HEK293 (cell line): ENCODE data around the gene GFI1.

ENCODE experiments used
- CTCF ChIA-PET: fragments of 350-600 bp; formaldehyde crosslinking; extraction: SDS; loops from one replicate; lab custom pipeline; 2021; ENCODE audit warnings: antibody characterized with exemption; lab: Yijun Ruan, JAX
- POLR2A ChIA-PET: fragments of 300-600 bp; formaldehyde crosslinking; extraction: SDS; loops from one replicate; lab custom pipeline; 2020; ENCODE audit warnings: antibody characterized with exemption, inconsistent platforms; lab: Yijun Ruan, JAX
- H3K27ac ChIP-seq: fragments of 200-500 bp; sonication (Bioruptor generic); 2 replicates; pipeline ENCODE4 v1.5.1; 2014; ENCODE audit warnings: low read depth, low read length, control low read depth, inconsistent platforms; ENCODE audit errors: extremely low read depth
- H3K36me3 ChIP-seq, 2 experiments: fragments of 200-500 bp in 1 of 2; sonication (Bioruptor generic) in 1 of 2; 1 replicate in 1 of 2; 2 replicates in 1 of 2; pipeline ENCODE4 v1.5.1; 2014 to 2017; ENCODE audit warnings: inconsistent platforms in 2 of 2, low read length in 2 of 2; ENCODE audit not compliant: control insufficient read depth in 2 of 2, insufficient read depth in 1 of 2
- H3K4me1 ChIP-seq: fragments of 200-500 bp; sonication (Bioruptor generic); 2 replicates; pipeline ENCODE4 v1.5.1; 2014; ENCODE audit warnings: mild to moderate bottlenecking, low read length, inconsistent platforms; ENCODE audit not compliant: control insufficient read depth, insufficient read depth
- H3K4me3 ChIP-seq: 2 replicates; pipeline ENCODE4 v1.5.1; 2011; ENCODE audit warnings: low read depth, mild to moderate bottlenecking, control low read depth, low read length, moderate library complexity
- H3K9me3 ChIP-seq: fragments of 200-500 bp; sonication (Bioruptor generic); 2 replicates; pipeline ENCODE4 v1.5.1; 2014; ENCODE audit warnings: low read depth, low read length, inconsistent platforms; ENCODE audit not compliant: control insufficient read depth, insufficient read depth
- FEZF1 ChIP-seq: fragments of 450-650 bp; formaldehyde crosslinking; IDR thresholded peaks from 2 replicates; pipeline ENCODE4 v1.5.1; 2016; ENCODE audit warnings: missing biosample characterization, missing genetic modification characterization
- GLIS2 ChIP-seq: fragments of 450-650 bp; formaldehyde crosslinking; IDR thresholded peaks from 2 replicates; pipeline ENCODE4 v1.5.1; 2016; ENCODE audit warnings: missing biosample characterization, missing genetic modification characterization
- SCRT2 ChIP-seq: fragments of 450-650 bp; formaldehyde crosslinking; IDR thresholded peaks from 2 replicates; pipeline ENCODE4 v1.5.1; 2016; ENCODE audit warnings: missing biosample characterization, missing genetic modification characterization
- ZBTB11 ChIP-seq: fragments of 450-650 bp; formaldehyde crosslinking; conservative IDR thresholded peaks from 2 replicates; pipeline ENCODE4 v1.5.1; 2016; ENCODE audit warnings: low read depth, missing biosample characterization, missing genetic modification characterization
- ZEB2 ChIP-seq: fragments of 450-650 bp; formaldehyde crosslinking; IDR thresholded peaks from 2 replicates; pipeline ENCODE4 v1.5.1; 2016; ENCODE audit warnings: missing biosample characterization, missing genetic modification characterization
- ZFP3 ChIP-seq: fragments of 450-650 bp; formaldehyde crosslinking; IDR thresholded peaks from 2 replicates; pipeline ENCODE4 v1.5.1; 2016; ENCODE audit warnings: low read depth, missing biosample characterization, missing genetic modification characterization
- ZFP69B ChIP-seq: fragments of 450-650 bp; formaldehyde crosslinking; IDR thresholded peaks from 2 replicates; pipeline ENCODE4 v1.5.1; 2016; ENCODE audit warnings: missing biosample characterization, missing genetic modification characterization
- ZNF140 ChIP-seq: fragments of 450-650 bp; formaldehyde crosslinking; IDR thresholded peaks from 2 replicates; pipeline ENCODE4 v1.5.1; 2016; ENCODE audit warnings: missing biosample characterization, missing genetic modification characterization
- ZNF16 ChIP-seq: fragments of 450-650 bp; formaldehyde crosslinking; IDR thresholded peaks from 2 replicates; pipeline ENCODE4 v1.5.1; 2016; ENCODE audit warnings: low read depth, missing biosample characterization, missing genetic modification characterization
- ZNF169 ChIP-seq: fragments of 450-650 bp; formaldehyde crosslinking; IDR thresholded peaks from 2 replicates; pipeline ENCODE4 v1.5.1; 2016; ENCODE audit warnings: missing biosample characterization, missing genetic modification characterization
- ZNF18 ChIP-seq: fragments of 450-650 bp; formaldehyde crosslinking; IDR thresholded peaks from 2 replicates; pipeline ENCODE4 v1.5.1; 2016; ENCODE audit warnings: missing biosample characterization, missing genetic modification characterization
- ZNF23 ChIP-seq: fragments of 450-650 bp; formaldehyde crosslinking; IDR thresholded peaks from 2 replicates; pipeline ENCODE4 v1.5.1; 2016; ENCODE audit warnings: missing biosample characterization, missing genetic modification characterization, borderline replicate concordance
- ZNF239 ChIP-seq: fragments of 450-650 bp; formaldehyde crosslinking; IDR thresholded peaks from 2 replicates; pipeline ENCODE4 v1.5.1; 2016; ENCODE audit warnings: missing biosample characterization, missing genetic modification characterization
- ZNF274 ChIP-seq, 2 experiments: fragments of 200-500 bp in 1 of 2; fragments of 450-650 bp in 1 of 2; sonication (Bioruptor generic) in 1 of 2; formaldehyde crosslinking in 1 of 2; IDR thresholded peaks; 2 replicates each; pipeline versions ENCODE4 v1.5.1 to v1.6.1; 2014 to 2016; ENCODE audit warnings: borderline replicate concordance in 1 of 2, inconsistent platforms in 1 of 2, low read length in 1 of 2, missing biosample characterization in 1 of 2, missing genetic modification characterization in 1 of 2
- ZNF302 ChIP-seq: fragments of 450-650 bp; formaldehyde crosslinking; IDR thresholded peaks from 2 replicates; pipeline ENCODE4 v1.5.1; 2016; ENCODE audit warnings: missing biosample characterization, missing genetic modification characterization, low read depth
- ZNF311 ChIP-seq: fragments of 450-650 bp; formaldehyde crosslinking; IDR thresholded peaks from 2 replicates; pipeline ENCODE4 v1.5.1; 2017; ENCODE audit warnings: missing biosample characterization, missing genetic modification characterization, borderline replicate concordance
- ZNF398 ChIP-seq: fragments of 450-650 bp; formaldehyde crosslinking; IDR thresholded peaks from 2 replicates; pipeline ENCODE4 v1.5.1; 2017; ENCODE audit warnings: missing biosample characterization, missing genetic modification characterization
- ZNF433 ChIP-seq: fragments of 450-650 bp; formaldehyde crosslinking; IDR thresholded peaks from 2 replicates; pipeline ENCODE4 v1.5.1; 2016; ENCODE audit warnings: missing biosample characterization, missing genetic modification characterization, low read depth
- ZNF558 ChIP-seq: fragments of 450-650 bp; formaldehyde crosslinking; IDR thresholded peaks from 2 replicates; pipeline ENCODE4 v1.5.1; 2016; ENCODE audit warnings: missing biosample characterization, missing genetic modification characterization
- ZNF623 ChIP-seq: fragments of 450-650 bp; formaldehyde crosslinking; IDR thresholded peaks from 2 replicates; pipeline ENCODE4 v1.5.1; 2016; ENCODE audit warnings: missing biosample characterization, missing genetic modification characterization
- ZNF639 ChIP-seq: fragments of 450-650 bp; formaldehyde crosslinking; IDR thresholded peaks from 2 replicates; pipeline ENCODE4 v1.5.1; 2016; ENCODE audit warnings: missing biosample characterization, missing genetic modification characterization
- ZNF701 ChIP-seq: fragments of 450-650 bp; formaldehyde crosslinking; IDR thresholded peaks from 2 replicates; pipeline ENCODE4 v1.5.1; 2016; ENCODE audit warnings: missing biosample characterization, missing genetic modification characterization

The GFI1 gene

GRCh38 chr1:92475029-92475428 is 11.7 kb downstream of the GFI1 start:
- TF ChIP-seq ZNF16 (tag by site-specific recombination) (no peak), ZBTB11 (tag by site-specific recombination) (no peak), ZNF274 (IDR thresholded peaks at IDR 0.05; ENCODE audit: low read length) (no peak), ZNF274 (tag by site-specific recombination; IDR thresholded peaks at IDR 0.05; ENCODE audit: borderline replicate concordance) (no peak), ZNF140 (no peak)
- Histone ChIP-seq H3K4me3 (no peak overlapping the region), H3K4me1 (no peaks in the 10 kb centered on the region), H3K36me3 (peaks cover 0 to 16% of the 10 kb centered on the region in 2 experiments; a peak in 2 of 3 replicates), H3K9me3 (no peaks in the 10 kb centered on the region), H3K27ac (no peak overlapping the region)
- POLR2A ChIA-PET: interaction anchor here (1.5 kb wide), 1 partner anchor 10 kb away, joined by 5 read pairs; no protein-coding TSS in a partner anchor
- CTCF ChIA-PET: no interaction called here

- CTCF ChIA-PET: interaction anchor here (0.6 kb wide), 1 partner anchor 796 kb away, joined by 3 read pairs; no protein-coding TSS in a partner anchor
- Histone ChIP-seq H3K27ac (no peak overlapping the region), H3K36me3 (peaks cover 0 to 13% of the 10 kb centered on the region in 2 experiments; a peak in 1 of 3 replicates)
- POLR2A ChIA-PET: interaction anchor here (1.5 kb wide), 1 partner anchor 11 kb away, joined by 5 read pairs; no protein-coding TSS in a partner anchor
- TF ChIP-seq ZNF239 (tag by site-specific recombination): no peak
- TF ChIP-seq, all 188 proteins: peak for 0
- Histone ChIP-seq H3K9me3 (no peaks in the 10 kb centered on the region), H3K4me1 (no peaks in the 10 kb centered on the region), H3K4me3 (no peak overlapping the region)
Observed at GRCh38 chr1:92473781-92474495, 12.8 kb downstream of the GFI1 start.

- POLR2A ChIA-PET: interaction anchor here (0.7 kb wide), 1 partner anchor 13 kb away, joined by 5 read pairs; no protein-coding TSS in a partner anchor
- Histone ChIP-seq H3K4me1 (no peaks in the 10 kb centered on the region), H3K9me3 (no peaks in the 10 kb centered on the region), H3K4me3 (no peak overlapping the region), H3K27ac (no peak overlapping the region), H3K36me3 (no peaks in the 10 kb centered on the region)
- CTCF ChIA-PET: no interaction called here
- TF ChIP-seq ZNF169 (tag by site-specific recombination) (no peak), ZNF23 (tag by site-specific recombination) (no peak), ZNF302 (tag by site-specific recombination) (no peak), ZNF398 (tag by site-specific recombination) (no peak), ZEB2 (no peak), FEZF1 (no peak), GLIS2 (tag by site-specific recombination) (no peak), ZNF433 (tag by site-specific recombination) (no peak), ZNF274 (IDR thresholded peaks at IDR 0.05; ENCODE audit: low read length) (no peak), ZNF274 (tag by site-specific recombination; IDR thresholded peaks at IDR 0.05; ENCODE audit: borderline replicate concordance) (no peak), ZNF311 (no peak), ZNF18 (tag by site-specific recombination) (no peak), ZNF558 (no peak), ZFP69B (no peak), ZNF623 (tag by site-specific recombination) (no peak), SCRT2 (tag by site-specific recombination) (no peak), ZFP3 (no peak), ZNF701 (no peak), ZNF639 (no peak)
Observed at GRCh38 chr1:92470216-92470615, 16.5 kb downstream of the GFI1 start.
